ENCODE data around the gene PTPN7. TPM values are rescaled to one million over a fixed set of nuclear protein-coding genes. Genes with fewer than 3 reads are reported as not detected.

PTPN7 gene
- total and polyA plus RNA-seq, 2 donors (not counting 3 experiments of a cell fraction or from before 2014, with no cell fraction given) = 0.86 to 1.8 TPM

GRCh38 chr1:202207292-202207691, 46.9 kb upstream of the PTPN7 start:
- H3K27me3 ChIP-seq (ENCODE audit: control insufficient read depth in 2 of 2, insufficient read depth in 2 of 2, low read length in 2 of 2) = peaks cover 3% of the 10 kb centered on the region in 2 experiments
- no peaks in the 10 kb centered on the region for H3K36me3 ChIP-seq (ENCODE audit: control insufficient read depth in 2 of 2, extremely low read depth in 1 of 2, insufficient read depth in 2 of 2, low read length in 2 of 2)
- H3K27ac ChIP-seq (ENCODE audit: insufficient read depth, low read depth, low read length) = no peak overlapping the region
- BruUV-seq (replicated peaks) = no TSS peak
- no peak overlapping the region for H3K9ac ChIP-seq (replicated peaks; ENCODE audit: extremely low read depth, insufficient read depth, low read length)
- CTCF ChIA-PET = interaction anchor here (0.9 to 1.0 kb wide), 2 partner anchors 14 to 29 kb away, joined by 3 read pairs; no protein-coding TSS in a partner anchor
- DNase-seq (ENCODE audit: low read depth, low spot score) = peak; percentile 70
- no peaks in the 10 kb centered on the region for H3K4me1 ChIP-seq (ENCODE audit: control insufficient read depth, extremely low read depth, insufficient read depth, low read length)
- TF ChIP-seq CTCF (IDR thresholded peaks at IDR 0.05; ENCODE audit: extremely low read depth in 1 of 2, insufficient read depth in 1 of 2, low read depth in 1 of 2, low read length in 2 of 2) = peak in 1 of 2 donors; percentile 36
- TF ChIP-seq FOS (IDR thresholded peaks at IDR 0.05; ENCODE audit: borderline replicate concordance, insufficient read depth, low read length) = no peak
- no peak for TF ChIP-seq GATA2 (IDR thresholded peaks at IDR 0.05; ENCODE audit: insufficient read depth, insufficient read length, low read depth, low read length)
- dilution Hi-C loops (cut with MboI; ENCODE audit: extremely low pct_ligation_motif_present, low sequenced_read_pairs) = loop anchor here (25.0 kb wide), 1 partner anchor 105 kb away; no protein-coding TSS in a partner anchor
- intact Hi-C loops (cut with micrococcal nuclease) = no loop called here
- no peak for FAIRE-seq
- H3K4me2 ChIP-seq (ENCODE audit: insufficient read depth, low read length) = no peak overlapping the region
- no peak overlapping the region for H3K4me3 ChIP-seq (replicated peaks in 1 of 3; ENCODE audit: insufficient read depth in 1 of 3, low read depth in 1 of 3, low read length in 3 of 3)
- no peaks in the 10 kb centered on the region for H4K20me1 ChIP-seq (replicated peaks; ENCODE audit: control insufficient read depth, extremely low read depth, insufficient read depth, low read length)
- H3K9me3 ChIP-seq (replicated peaks; ENCODE audit: control insufficient read depth, insufficient read depth, low read length) = no peaks in the 10 kb centered on the region
- H3K9me1 ChIP-seq (replicated peaks; ENCODE audit: control insufficient read depth, extremely low read depth, insufficient read depth, low read length) = no peaks in the 10 kb centered on the region
- no peak overlapping the region for H2AFZ ChIP-seq (ENCODE audit: low read depth, low read length)
- POLR2A ChIA-PET = no interaction called here
- no peaks in the 10 kb centered on the region for H3K79me2 ChIP-seq (ENCODE audit: control insufficient read depth, insufficient read depth, low read length)

- DNase-seq (ENCODE audit: low read depth, low spot score) = no peak
These were observed 45.3 kb upstream of the PTPN7 start for GRCh38 chr1:202205523-202206190.

More at GRCh38 chr1:202205523-202206190, 45.3 kb upstream of the PTPN7 start:
- H3K4me3 ChIP-seq (replicated peaks in 1 of 3; ENCODE audit: insufficient read depth in 1 of 3, low read depth in 1 of 3, low read length in 3 of 3) = no peak overlapping the region
- BruUV-seq (replicated peaks) = no TSS peak
- no peaks in the 10 kb centered on the region for H4K20me1 ChIP-seq (replicated peaks; ENCODE audit: control insufficient read depth, extremely low read depth, insufficient read depth, low read length)
- no peaks in the 10 kb centered on the region for H3K36me3 ChIP-seq (ENCODE audit: control insufficient read depth in 2 of 2, extremely low read depth in 1 of 2, insufficient read depth in 2 of 2, low read length in 2 of 2)
- FAIRE-seq = no peak
- H2AFZ ChIP-seq (ENCODE audit: low read depth, low read length) = no peak overlapping the region
- H3K9ac ChIP-seq (replicated peaks; ENCODE audit: extremely low read depth, insufficient read depth, low read length) = no peak overlapping the region
- H3K4me1 ChIP-seq (ENCODE audit: control insufficient read depth, extremely low read depth, insufficient read depth, low read length) = no peaks in the 10 kb centered on the region
- H3K27ac ChIP-seq (ENCODE audit: insufficient read depth, low read depth, low read length) = no peak overlapping the region
- H3K79me2 ChIP-seq (ENCODE audit: control insufficient read depth, insufficient read depth, low read length) = no peaks in the 10 kb centered on the region
- no peaks in the 10 kb centered on the region for H3K9me3 ChIP-seq (replicated peaks; ENCODE audit: control insufficient read depth, insufficient read depth, low read length)
- intact Hi-C loops (cut with micrococcal nuclease) (no loop called here), dilution Hi-C loops (cut with MboI; ENCODE audit: extremely low pct_ligation_motif_present, low sequenced_read_pairs) (loop anchor here (25.0 kb wide), 1 partner anchor 107 kb away; no protein-coding TSS in a partner anchor)
- ChIA-PET POLR2A (no interaction called here), CTCF (interaction anchor here (0.9 to 1.6 kb wide), 7 partner anchors 9 to 119 kb away, joined by 3 to 6 read pairs (median 5); no protein-coding TSS in a partner anchor)
- H3K9me1 ChIP-seq (replicated peaks; ENCODE audit: control insufficient read depth, extremely low read depth, insufficient read depth, low read length) = no peaks in the 10 kb centered on the region
- peaks cover 0 to 3% of the 10 kb centered on the region in 2 experiments for H3K27me3 ChIP-seq (ENCODE audit: control insufficient read depth in 2 of 2, insufficient read depth in 2 of 2, low read length in 2 of 2)
- no peak overlapping the region for H3K4me2 ChIP-seq (ENCODE audit: insufficient read depth, low read length)
- no peak for TF ChIP-seq MYC (IDR thresholded peaks at IDR 0.05; ENCODE audit: low read depth, low read length)
- TF ChIP-seq CTCF (IDR thresholded peaks at IDR 0.05; ENCODE audit: extremely low read depth in 1 of 2, insufficient read depth in 1 of 2, low read depth in 1 of 2, low read length in 2 of 2) = peak in 1 of 2 donors; percentile 17

Data from endothelial cell of umbilical vein (primary cell).